Measurements from ENCODE around the gene ZC3H8.

DNA sequence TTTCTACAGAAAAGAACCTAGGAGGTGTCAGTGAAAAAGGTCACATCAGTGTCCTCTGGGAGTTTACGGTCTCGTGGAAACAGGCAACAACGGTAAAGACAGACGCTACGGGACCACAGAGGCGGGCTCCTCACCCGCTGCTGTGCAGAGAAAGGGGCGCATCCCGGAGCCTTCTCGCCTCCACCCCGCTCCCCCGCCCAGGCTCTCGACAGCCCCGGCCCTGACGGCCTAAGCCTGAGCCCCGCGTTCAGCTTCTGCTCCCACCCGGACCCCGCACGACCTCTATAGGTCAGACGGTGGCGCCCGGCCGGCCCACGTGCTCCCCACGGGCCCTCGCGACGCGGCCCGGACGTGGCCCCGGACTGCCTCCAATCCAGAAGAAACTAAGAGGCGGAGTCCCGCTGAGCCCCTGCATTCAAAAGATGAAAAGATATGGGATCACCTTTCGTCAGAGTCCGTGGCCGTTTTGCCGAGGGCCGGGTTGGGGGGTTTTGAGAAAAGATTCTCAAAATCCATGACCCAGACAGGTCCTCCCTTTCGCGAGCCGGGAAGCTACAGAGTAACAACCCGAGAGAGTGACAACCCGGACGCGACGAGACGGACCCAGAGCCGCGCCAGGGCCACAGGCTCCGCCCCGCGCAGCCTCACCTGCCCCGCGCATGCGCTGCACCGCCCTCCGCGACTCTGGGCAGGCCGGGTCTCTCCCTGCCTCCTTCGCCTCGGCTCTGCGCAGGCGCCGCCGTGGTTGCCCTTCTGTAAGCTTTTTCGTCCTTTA lies at the start of gene ZC3H8:
- TF ChIP-seq EZH2phosphoT487 (IDR thresholded peaks at IDR 0.05; ENCODE audit: low read depth) (no peak), CTCF (IDR thresholded peaks at IDR 0.05; ENCODE audit: low read depth, low read length) (no peak)

Data from OCI-LY3 (cell line).